Measurements from ENCODE around the gene PRKAG2.
A peak's percentile ranks its signal among the peaks of the same experiment; 100 is the strongest.

Gene PRKAG2

GRCh38 chr7:151662251-151662826, 214.6 kb downstream of the PRKAG2 start:
- DNase-seq = no peak

- no peak for DNase-seq
These were observed 215.3 kb downstream of the PRKAG2 start for GRCh38 chr7:151661587-151661986.

DNA sequence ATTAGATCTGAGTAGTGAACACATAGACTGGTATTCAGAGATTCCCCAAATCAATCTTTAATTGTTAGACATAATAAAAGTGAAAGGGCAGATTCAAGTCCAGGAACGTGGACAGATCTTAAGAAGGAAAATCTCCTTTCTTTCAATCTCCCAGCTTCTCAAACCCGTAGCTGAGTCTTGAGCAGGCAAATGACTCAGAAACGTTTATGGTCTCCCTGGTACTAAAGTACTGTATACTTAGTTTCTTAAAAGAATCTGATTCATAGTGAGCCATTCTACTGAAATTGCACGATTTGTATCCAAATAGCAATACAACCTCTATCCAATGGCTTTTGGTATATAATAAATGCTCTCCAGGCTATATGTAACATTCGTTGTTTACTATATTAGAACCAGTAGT, 216.8 kb downstream of the PRKAG2 start:
- DNase-seq = no peak

GRCh38 chr7:151659219-151659618, 217.7 kb downstream of the PRKAG2 start:
- no peak for DNase-seq

GRCh38 chr7:151658778-151659177, 218.1 kb downstream of the PRKAG2 start:
- DNase-seq = no peak

DNA sequence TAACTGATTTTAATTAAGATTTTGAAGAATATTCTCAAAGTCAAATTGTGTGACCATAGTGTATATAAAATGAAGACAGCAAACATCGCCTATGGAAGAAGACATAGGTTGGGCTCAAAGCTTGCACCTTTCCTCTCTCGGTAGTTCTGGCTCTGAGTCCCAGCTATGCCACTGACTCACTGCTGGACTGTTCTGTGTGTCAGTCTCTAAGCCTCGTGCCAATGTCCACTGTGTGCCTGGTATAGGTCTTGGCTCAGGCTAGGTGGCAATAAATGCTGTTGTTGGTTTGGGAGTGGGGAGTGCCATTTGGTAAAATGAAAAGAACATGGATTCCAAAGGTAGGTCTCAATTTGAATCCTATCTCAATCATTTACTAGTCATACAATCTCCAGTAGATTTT, 219.7 kb downstream of the PRKAG2 start:
- DNase-seq = no peak

DNA sequence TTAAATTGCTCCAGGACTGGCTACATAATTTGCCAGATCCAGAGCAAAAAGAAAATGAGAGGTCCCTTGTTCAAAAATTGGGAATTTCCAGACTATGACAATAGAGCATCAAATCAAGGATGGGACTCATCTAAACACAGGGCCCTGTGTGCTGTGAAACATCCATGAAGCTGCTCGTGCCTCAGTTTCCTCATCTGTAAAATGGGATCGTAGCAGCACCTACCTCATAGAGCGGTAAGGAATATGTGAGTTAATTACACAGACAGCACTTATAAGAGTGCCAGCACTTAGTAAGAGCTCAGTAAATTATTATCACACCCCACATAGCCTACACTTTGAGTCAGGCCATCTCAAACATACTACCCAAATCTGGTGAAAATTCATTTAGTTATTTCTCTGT, 221.4 kb downstream of the PRKAG2 start:
- no peak for DNase-seq

DNA sequence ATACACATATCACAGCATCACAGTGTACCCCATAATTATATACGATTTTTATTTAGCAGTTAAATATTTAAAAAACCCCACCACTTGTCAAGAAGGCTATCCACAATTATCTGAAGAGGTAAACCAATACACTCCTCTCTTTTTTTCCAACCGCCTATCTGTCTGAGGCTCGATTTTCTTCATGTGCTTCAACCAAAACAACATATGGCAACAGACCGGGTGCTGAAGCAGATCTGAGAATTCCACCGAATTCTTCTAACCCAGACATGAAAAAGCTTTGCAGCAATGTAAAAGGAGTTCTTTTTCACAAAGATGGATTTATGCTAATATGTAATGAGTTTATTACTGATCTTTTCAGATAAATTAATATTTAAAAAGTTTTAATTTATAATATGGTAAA, 224.8 kb downstream of the PRKAG2 start:
- DNase-seq = no peak

GRCh38 chr7:151650161-151650560, 226.8 kb downstream of the PRKAG2 start:
- DNase-seq = no peak

DNA sequence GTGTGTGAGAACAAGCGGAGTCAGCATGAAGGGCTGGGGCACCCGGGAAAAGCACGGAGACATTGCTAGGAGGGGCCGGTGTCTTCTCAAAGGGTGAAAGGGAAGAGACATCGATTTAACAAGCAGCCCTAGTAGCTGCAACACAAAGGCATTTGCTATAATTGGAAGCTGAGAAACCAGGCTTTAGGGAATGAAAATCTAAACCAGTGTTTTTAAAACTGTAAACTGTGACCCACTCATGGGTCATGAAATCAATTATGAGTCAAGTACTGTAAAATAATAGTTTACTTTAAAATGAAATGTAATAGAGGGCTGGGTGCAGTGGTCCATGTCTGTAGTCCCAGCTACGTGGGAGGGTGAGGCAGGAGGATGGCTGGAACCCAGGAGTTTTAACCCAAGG, 228.5 kb downstream of the PRKAG2 start:
- DNase-seq = no peak

DNA sequence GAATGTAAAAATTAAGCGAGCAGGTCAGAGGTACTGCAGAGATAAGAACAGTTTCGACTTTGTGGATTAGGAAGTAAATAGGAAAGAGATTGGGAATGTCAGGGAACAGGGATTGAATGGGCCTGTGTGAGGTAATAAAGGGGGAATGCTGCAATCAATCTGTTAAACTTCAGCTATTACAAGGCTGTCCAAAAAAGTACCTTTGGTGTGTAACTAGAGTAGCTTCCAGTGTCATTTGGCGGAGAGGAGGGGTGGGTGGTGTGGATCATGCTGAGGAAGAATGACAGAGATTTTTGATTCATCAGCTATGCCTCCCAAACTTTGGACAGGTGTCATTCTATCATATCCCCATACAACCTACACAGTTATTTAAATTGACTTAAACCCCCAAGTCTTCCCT, 229.0 kb downstream of the PRKAG2 start:
- no peak for DNase-seq

DNA sequence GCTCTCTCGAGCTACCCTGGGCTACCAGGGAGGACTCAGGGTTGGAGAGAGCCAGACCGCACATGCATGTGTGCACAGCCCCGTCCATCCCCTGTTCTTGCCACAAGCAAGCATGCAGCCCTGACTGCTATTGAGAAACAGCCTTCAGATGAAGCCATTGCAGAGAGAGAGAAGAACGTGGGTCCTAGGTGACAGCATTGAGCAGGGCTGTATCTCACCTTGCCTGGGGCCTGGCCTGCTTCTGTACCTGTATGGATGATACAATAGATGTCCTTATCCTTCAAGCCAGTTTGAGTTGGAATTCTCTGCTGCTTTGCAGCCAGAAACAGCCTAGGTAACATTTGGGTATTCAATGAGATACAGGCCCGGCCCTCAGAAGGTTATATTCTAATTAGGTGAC, 229.9 kb downstream of the PRKAG2 start:
- DNase-seq = no peak

DNA sequence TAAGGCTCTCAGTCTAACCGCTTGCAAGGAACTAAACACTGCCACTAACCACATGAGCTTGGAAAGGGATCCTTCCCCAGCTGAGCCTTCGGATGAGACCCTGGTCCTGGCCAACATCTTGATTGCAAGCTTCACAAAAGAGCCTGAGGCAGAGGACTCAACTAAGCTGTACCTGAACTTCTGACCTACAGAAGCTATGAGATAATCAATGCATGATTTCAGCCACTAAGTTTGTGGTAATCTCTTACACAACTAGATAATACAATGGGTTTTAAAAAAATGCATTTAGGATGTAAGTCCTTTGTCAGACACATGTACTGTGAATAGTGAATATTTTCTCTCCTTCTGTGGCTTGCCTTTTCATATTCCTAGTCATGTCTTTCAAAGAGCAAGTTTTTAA, 231.6 kb downstream of the PRKAG2 start:
- DNase-seq = no peak

DNA sequence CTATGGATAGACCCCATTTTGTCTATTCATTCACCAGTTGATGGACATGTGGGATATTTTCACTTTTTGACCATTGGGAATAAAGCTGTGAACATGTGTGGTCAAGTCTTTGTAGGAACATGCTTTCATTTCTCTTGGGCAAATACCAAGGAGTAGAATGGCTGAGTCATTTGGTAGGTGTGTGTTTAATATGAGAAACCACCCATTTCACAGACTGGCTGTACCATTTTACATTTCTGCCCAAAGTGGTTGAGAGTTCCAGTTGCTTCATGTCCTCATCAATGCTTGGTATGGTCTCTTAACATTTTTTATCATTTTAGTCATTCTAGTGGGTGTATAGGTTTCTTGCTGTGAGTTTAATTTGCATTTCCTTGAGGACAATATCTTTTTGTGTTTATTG, 232.4 kb downstream of the PRKAG2 start:
- DNase-seq = no peak

DNA sequence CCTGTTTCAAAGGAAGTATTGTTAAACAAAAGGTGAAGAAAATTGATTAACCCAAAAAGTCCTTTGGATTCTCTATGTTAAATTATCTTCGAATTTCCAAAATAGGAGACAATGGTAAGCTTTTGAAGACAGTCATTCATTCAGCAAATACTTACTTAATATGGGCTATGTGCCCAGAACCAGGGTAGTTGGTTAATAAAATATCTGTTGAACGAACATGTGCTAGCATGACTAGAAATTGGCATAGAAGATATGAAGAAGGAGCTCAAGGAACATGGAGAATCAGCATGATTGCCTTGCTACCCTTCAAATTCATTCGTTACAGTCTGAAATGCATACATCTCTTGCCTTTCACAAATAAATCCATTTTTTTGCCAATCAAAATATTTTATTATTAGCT, 234.2 kb downstream of the PRKAG2 start:
- no peak for DNase-seq

- DNase-seq = no peak
These were observed 235.3 kb downstream of the PRKAG2 start for GRCh38 chr7:151641587-151641986.

- DNase-seq = no peak
These were observed 239.1 kb downstream of the PRKAG2 start for GRCh38 chr7:151637781-151638261.

GRCh38 chr7:151634643-151635042, 242.3 kb downstream of the PRKAG2 start:
- DNase-seq = no peak

DNA sequence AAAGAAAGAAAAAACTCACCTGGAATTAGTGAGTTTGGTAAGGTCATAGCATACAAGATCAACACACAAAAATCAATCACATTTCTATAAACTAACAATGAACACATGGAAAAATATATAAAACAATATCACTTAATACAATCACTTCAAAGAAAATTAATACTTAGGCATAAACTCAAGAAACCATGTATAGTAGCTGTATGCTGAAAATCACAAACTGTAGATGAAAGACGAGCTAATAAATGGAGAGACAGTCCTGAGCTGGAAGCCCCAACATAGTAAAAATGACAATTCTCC, 243.5 kb downstream of the PRKAG2 start:
- no peak for DNase-seq

DNA sequence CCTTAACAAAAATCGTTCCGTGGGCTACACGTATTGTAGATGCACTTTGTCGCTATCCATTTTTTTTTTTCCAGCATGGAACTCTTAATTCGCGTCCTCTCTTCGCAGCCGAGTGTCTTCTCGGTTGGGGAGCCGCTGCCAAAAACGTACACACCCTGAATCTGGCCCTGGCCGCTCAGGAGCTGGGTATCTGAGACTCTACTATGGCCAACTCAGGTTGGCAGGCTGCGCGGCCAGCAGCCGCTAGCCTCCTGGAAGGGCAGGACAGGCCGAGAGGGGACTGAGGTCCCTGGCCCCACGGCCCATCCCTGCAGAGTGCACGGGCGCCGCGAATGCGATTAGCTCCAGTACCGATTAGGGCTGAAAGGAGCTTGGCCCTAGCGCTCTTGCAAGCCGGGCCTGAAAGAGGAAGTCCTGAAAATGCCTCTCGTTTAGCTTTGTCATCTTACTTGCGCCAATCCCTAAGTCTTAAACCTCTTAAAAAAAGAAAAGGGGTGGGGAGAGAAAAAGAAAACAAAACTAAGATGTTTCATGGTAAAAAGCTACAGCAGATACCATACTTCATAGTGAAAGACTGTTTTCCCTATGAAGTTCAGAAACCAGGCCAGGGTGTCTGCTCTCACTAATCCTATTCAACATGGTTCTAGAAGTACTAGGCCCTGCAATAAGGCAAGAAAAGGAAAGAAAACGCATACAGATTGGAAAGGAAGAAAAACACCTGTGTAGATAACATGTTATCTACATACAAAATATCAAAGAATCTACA, 244.0 kb downstream of the PRKAG2 start:
- DNase-seq = peak; percentile 95 to 97

DNA sequence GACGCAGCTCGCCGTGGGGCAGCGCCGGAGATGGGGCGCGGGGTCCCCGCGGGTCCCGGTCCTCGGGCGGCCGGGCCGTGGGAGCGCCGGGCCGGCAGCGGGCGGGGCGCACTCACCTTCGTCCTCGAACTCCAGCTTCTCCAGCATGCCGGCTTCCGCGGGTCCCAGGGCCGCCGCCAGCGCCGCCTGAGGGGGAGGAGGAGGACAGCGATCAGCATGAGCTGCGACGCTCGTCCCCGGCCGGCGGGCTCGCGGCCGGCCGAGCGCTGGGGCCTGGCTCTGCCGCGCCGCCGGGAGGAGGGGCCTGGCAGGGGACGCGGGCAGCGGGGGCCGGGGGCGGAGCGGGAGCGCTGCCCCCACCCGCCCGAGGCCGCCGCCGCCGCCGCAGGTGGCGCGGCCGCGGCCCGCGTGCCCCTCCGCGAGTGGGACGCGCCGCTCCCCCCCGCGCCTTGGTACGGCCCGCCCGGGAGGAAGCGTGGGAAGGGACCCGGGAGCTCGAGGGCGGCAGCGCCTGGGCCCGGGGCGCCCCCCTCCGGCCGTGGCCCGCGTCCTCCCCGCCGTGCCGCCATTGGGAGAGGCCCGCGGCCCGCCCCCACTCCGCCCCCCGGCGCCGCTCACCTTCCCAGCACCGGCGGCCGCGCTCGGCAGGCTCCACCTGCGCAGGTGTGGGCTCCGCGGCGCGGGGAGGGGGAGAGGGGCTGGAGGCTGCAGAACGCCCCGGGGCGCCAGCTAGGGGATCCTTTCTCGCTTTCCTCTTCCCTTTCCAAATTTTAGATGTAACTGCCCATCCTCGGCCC, 244.8 kb downstream of the PRKAG2 start:
- peak; percentile 70 to 84 for DNase-seq

GRCh38 chr7:151631570-151631952, 245.4 kb downstream of the PRKAG2 start:
- peak; percentile 60 to 64 for DNase-seq

DNA sequence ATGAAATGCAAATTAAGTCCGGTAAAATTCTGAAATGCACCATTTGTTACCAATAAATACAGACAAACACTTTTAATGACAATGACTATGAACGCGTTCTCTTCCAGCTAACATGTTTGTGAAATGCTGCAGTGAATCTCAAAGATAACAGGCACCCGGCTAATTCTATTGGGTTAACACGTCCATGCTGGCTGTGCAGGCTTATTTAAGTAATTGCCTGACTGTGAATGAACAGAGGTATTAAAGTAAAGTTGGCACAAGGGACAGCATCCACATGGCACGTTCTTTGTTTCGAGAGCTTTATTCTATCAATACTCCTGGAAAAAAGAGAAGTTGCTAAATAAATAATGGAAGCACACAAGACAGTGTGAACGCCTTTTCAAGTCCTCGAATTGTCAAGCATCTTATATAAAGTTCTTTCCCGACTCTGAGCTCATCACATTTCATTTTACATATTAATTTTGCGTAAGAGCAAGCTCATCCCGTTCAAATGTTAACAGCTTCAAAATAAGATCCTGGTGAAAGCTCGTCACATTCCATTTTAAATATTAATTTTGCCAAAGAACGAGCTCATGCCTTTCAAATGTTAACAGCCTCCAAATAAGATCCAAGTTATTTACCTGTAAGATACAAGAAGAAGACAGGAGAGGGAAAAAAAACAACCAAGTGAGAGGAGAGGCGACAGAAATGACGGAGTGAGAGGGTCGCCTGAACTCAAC, 245.9 kb downstream of the PRKAG2 start:
- peak; percentile 32 to 48 for DNase-seq

GRCh38 chr7:151630358-151630757, 246.6 kb downstream of the PRKAG2 start:
- no peak for DNase-seq
